Stimulated activated CD4-positive, alpha-beta T cell treated with anti-CD3 and anti-CD28 coated beads, Interleukin-1b, Interleukin-23, amount 100 ng/mL, for 4 hours (primary cell): ENCODE data around the gene SULF2.

Experiments
- DNase-seq, 2 donors: peaks; one replicate each; pipeline ENCODE4 v3.0.0-alpha.2; 2020; ENCODE audit warnings: low read depth in 2 of 2

Gene SULF2

GRCh38 chr20:47684306-47685080 is 100.8 kb downstream of the SULF2 start:
- no peak for DNase-seq

- no peak for DNase-seq
These were observed 102.4 kb downstream of the SULF2 start for GRCh38 chr20:47682916-47683315.

- no peak for DNase-seq
These were observed 103.1 kb downstream of the SULF2 start for GRCh38 chr20:47682028-47682783.

GRCh38 chr20:47680804-47681529 is 104.3 kb downstream of the SULF2 start:
- no peak for DNase-seq

GRCh38 chr20:47679462-47679861 is 105.8 kb downstream of the SULF2 start:
- DNase-seq, result no peak

GRCh38 chr20:47678536-47678935 is 106.7 kb downstream of the SULF2 start:
- no peak for DNase-seq

GRCh38 chr20:47677635-47678453 is 107.4 kb downstream of the SULF2 start:
- DNase-seq, result peak; percentile 50 to 54

GRCh38 chr20:47676912-47677634 is 108.2 kb downstream of the SULF2 start:
- no peak for DNase-seq

- DNase-seq, result no peak
These were observed 109.0 kb downstream of the SULF2 start for GRCh38 chr20:47676219-47676721.

- no peak for DNase-seq
These were observed 109.8 kb downstream of the SULF2 start for GRCh38 chr20:47675190-47676142.

- no peak for DNase-seq
These were observed 110.6 kb downstream of the SULF2 start for GRCh38 chr20:47674686-47675085.

GRCh38 chr20:47674145-47674544 is 111.1 kb downstream of the SULF2 start:
- no peak for DNase-seq

- DNase-seq, result no peak
These were observed 111.7 kb downstream of the SULF2 start for GRCh38 chr20:47673671-47673955.

GRCh38 chr20:47672886-47673670 is 112.2 kb downstream of the SULF2 start:
- DNase-seq, result no peak

- DNase-seq, result no peak
These were observed 113.1 kb downstream of the SULF2 start for GRCh38 chr20:47672166-47672565.

GRCh38 chr20:47670913-47671312 is 114.4 kb downstream of the SULF2 start:
- no peak for DNase-seq

GRCh38 chr20:47669927-47670890 is 115.1 kb downstream of the SULF2 start:
- DNase-seq, result no peak

- DNase-seq, result no peak
These were observed 115.8 kb downstream of the SULF2 start for GRCh38 chr20:47669489-47669888.
